ENCODE data around the gene OR10A6.

OR10A6 gene

GRCh38 chr11:7931168-7931567 is at the start of gene OR10A6:
Gene OR10A6, minus strand, starts transcription at chr11:7931268. Its CDS starts 2,606 bp downstream, at chr11:7928662.
- DNase-seq (ENCODE audit: low read depth), result no peak

- DNase-seq (ENCODE audit: low read depth), result peak; percentile 43
Measured at GRCh38 chr11:7977232-7977917, 46.3 kb upstream of the OR10A6 start.

GRCh38 chr11:7974668-7975067 is 43.6 kb upstream of the OR10A6 start:
- no peak for DNase-seq (ENCODE audit: low read depth)

GRCh38 chr11:7973011-7973410 is 41.9 kb upstream of the OR10A6 start:
- DNase-seq (ENCODE audit: low read depth), result no peak

GRCh38 chr11:7971846-7972245 is 40.8 kb upstream of the OR10A6 start:
- peak; percentile 8 for DNase-seq (ENCODE audit: low read depth)

GRCh38 chr11:7969756-7970646 is 38.9 kb upstream of the OR10A6 start:
- no peak for DNase-seq (ENCODE audit: low read depth)

GRCh38 chr11:7968686-7969085 is 37.6 kb upstream of the OR10A6 start:
- DNase-seq (ENCODE audit: low read depth), result no peak

GRCh38 chr11:7967826-7968225 is 36.8 kb upstream of the OR10A6 start:
- no peak for DNase-seq (ENCODE audit: low read depth)

- DNase-seq (ENCODE audit: low read depth), result no peak
Measured at GRCh38 chr11:7967097-7967496, 36.0 kb upstream of the OR10A6 start.

- peak; percentile 83 for DNase-seq (ENCODE audit: low read depth)
Measured at GRCh38 chr11:7965386-7965785, 34.3 kb upstream of the OR10A6 start, which contains the start of gene NLRP10. Gene NLRP10, minus strand, starts transcription at chr11:7965447. Its CDS starts 1,952 bp downstream, at chr11:7963495.

GRCh38 chr11:7964873-7965272 is 33.8 kb upstream of the OR10A6 start:
- peak; percentile 77 for DNase-seq (ENCODE audit: low read depth)

GRCh38 chr11:7964261-7964660 is 33.2 kb upstream of the OR10A6 start:
- DNase-seq (ENCODE audit: low read depth), result no peak

GRCh38 chr11:7955191-7955590 is 24.1 kb upstream of the OR10A6 start:
- no peak for DNase-seq (ENCODE audit: low read depth)

GRCh38 chr11:7949934-7950333 is 18.9 kb upstream of the OR10A6 start:
- DNase-seq (ENCODE audit: low read depth), result no peak

GRCh38 chr11:7944123-7944522 is 13.1 kb upstream of the OR10A6 start:
- DNase-seq (ENCODE audit: low read depth), result no peak

GRCh38 chr11:7941608-7942007 is 10.5 kb upstream of the OR10A6 start, which contains the start of gene OR10A3:
Gene OR10A3, minus strand, starts transcription at chr11:7941708. Its CDS starts 2,188 bp downstream, at chr11:7939520.
- DNase-seq (ENCODE audit: low read depth), result no peak

- no peak for DNase-seq (ENCODE audit: low read depth)
Measured at GRCh38 chr11:7941146-7941545, 10.1 kb upstream of the OR10A6 start.

- DNase-seq (ENCODE audit: low read depth), result no peak
Measured at GRCh38 chr11:7936615-7937014, 5.5 kb upstream of the OR10A6 start.

- no peak for DNase-seq (ENCODE audit: low read depth)
Measured at GRCh38 chr11:7927635-7928034, 3.4 kb downstream of the OR10A6 start.

- DNase-seq (ENCODE audit: low read depth), result no peak
Measured at GRCh38 chr11:7924536-7924935, 6.5 kb downstream of the OR10A6 start.

GRCh38 chr11:7918141-7918540 is 12.9 kb downstream of the OR10A6 start:
- DNase-seq (ENCODE audit: low read depth), result no peak

- no peak for DNase-seq (ENCODE audit: low read depth)
Measured at GRCh38 chr11:7911011-7911410, 20.1 kb downstream of the OR10A6 start.

GRCh38 chr11:7910286-7910788 is 20.7 kb downstream of the OR10A6 start:
- no peak for DNase-seq (ENCODE audit: low read depth)
